WTC11 (cell line): ENCODE measurements around the gene CHSY3. TPM values are rescaled to one million over a fixed set of nuclear protein-coding genes. Genes with fewer than 3 reads are reported as not detected.

Experiments
- ATAC-seq: fragments of 200-7000 bp; cut with Tn5 transposase; 2 replicates; pipeline ENCODE4 v1.10.0; 2021; ENCODE audit warnings: mild to moderate bottlenecking, moderate library complexity
- CTCF ChIA-PET: fragments of 300-600 bp; sonication (Branson Sonifier 250); formaldehyde crosslinking; loops from one replicate; lab custom pipeline; 2021; ENCODE audit warnings: antibody characterized with exemption; lab: Charles Lee
- POLR2A ChIA-PET: fragments of 350-600 bp; sonication (Branson Sonifier 250); formaldehyde crosslinking; loops from one replicate; lab custom pipeline; 2021; ENCODE audit warnings: antibody characterized with exemption; lab: Charles Lee
- DNase-seq: peaks from one replicate; pipeline ENCODE4 v3.0.0; 2021; ENCODE audit warnings: low spot score
- H3K27ac Mint-ChIP-seq: 2 replicates; pipeline ENCODE4 v1.8.0; 2021; ENCODE audit warnings: mixed read lengths
- H3K27me3 Mint-ChIP-seq: 2 replicates; pipeline ENCODE4 v1.8.0; 2021; ENCODE audit warnings: low read depth, mild to moderate bottlenecking, moderate library complexity, mixed read lengths
- H3K36me3 Mint-ChIP-seq: 2 replicates; pipeline ENCODE4 v1.8.0; 2021; ENCODE audit warnings: mixed read lengths
- H3K4me1 Mint-ChIP-seq: 2 replicates; pipeline ENCODE4 v1.8.0; 2022; ENCODE audit warnings: mixed read lengths
- H3K4me3 Mint-ChIP-seq: 2 replicates; pipeline ENCODE4 v1.8.0; 2021; ENCODE audit warnings: mild to moderate bottlenecking, moderate library complexity, mixed read lengths
- H3K9me3 Mint-ChIP-seq: 2 replicates; pipeline ENCODE4 v1.8.0; 2021; ENCODE audit warnings: mixed read lengths
- EMX1 ChIP-seq: fragments of 250-450 bp; sonication (Bioruptor Pico); IDR thresholded peaks from 2 replicates; pipeline ENCODE4 v1.8.0; 2021; ENCODE audit warnings: mild to moderate bottlenecking
- GRHL2 ChIP-seq: fragments of 250-450 bp; sonication (Bioruptor Pico); IDR thresholded peaks from 2 replicates; pipeline ENCODE4 v1.8.0; 2022; ENCODE audit warnings: mild to moderate bottlenecking, moderate library complexity; ENCODE audit not compliant: insufficient replicate concordance, severe bottlenecking
- KAT7 ChIP-seq: sonication (generic); formaldehyde crosslinking; IDR thresholded peaks from 2 replicates; pipeline ENCODE4 v1.8.1; 2023; ENCODE audit warnings: missing genetic modification reagents, mild to moderate bottlenecking, borderline replicate concordance
- NR2C2 ChIP-seq: sonication (generic); formaldehyde crosslinking; IDR thresholded peaks from 2 replicates; pipeline ENCODE4 v1.8.0; 2022; ENCODE audit warnings: mild to moderate bottlenecking, missing genetic modification reagents
- SP1 ChIP-seq: sonication (generic); formaldehyde crosslinking; conservative IDR thresholded peaks from 2 replicates; pipeline ENCODE4 v1.8.1; 2022; ENCODE audit warnings: missing genetic modification reagents
- total RNA-seq: library from RNA; stranded (reverse); gene quantifications from 3 replicates; pipeline ENCODE4 v1.2.3, GENCODE V29; 2021
- TF ChIP-seq, protein P1 (sequence below): fragments of 200-600 bp; IDR thresholded peaks from 2 replicates; pipeline ENCODE4 v1.8.0; 2022; ENCODE audit warnings: antibody characterized with exemption
- TF ChIP-seq, protein P2 (sequence below): sonication (generic); formaldehyde crosslinking; IDR thresholded peaks from 2 replicates; pipeline ENCODE4 v1.8.0; 2022; ENCODE audit warnings: mild to moderate bottlenecking, missing genetic modification reagents
- TF ChIP-seq, protein P3 (sequence below): fragments of 250-450 bp; sonication (Bioruptor Pico); IDR thresholded peaks from 2 replicates; pipeline ENCODE4 v2.1.2; 2022; ENCODE audit warnings: mild to moderate bottlenecking, moderate library complexity
- TF ChIP-seq, protein P4 (sequence below): sonication (generic); formaldehyde crosslinking; IDR thresholded peaks from 2 replicates; pipeline ENCODE4 v1.8.1; 2023; ENCODE audit warnings: mild to moderate bottlenecking, missing genetic modification reagents
- TF ChIP-seq, protein P5 (sequence below): fragments of 250-450 bp; sonication (Bioruptor Pico); IDR thresholded peaks from 2 replicates; pipeline ENCODE4 v1.9.0; 2021; ENCODE audit warnings: mild to moderate bottlenecking, borderline replicate concordance
- TF ChIP-seq, protein P6 (sequence below): sonication (generic); formaldehyde crosslinking; IDR thresholded peaks from 2 replicates; pipeline ENCODE4 v1.8.1; 2022; ENCODE audit warnings: low read depth, mild to moderate bottlenecking, moderate library complexity, missing genetic modification reagents, borderline replicate concordance

The CHSY3 gene
- total RNA-seq, 1 experiment from 2014 or later, result 0.98 TPM

DNA sequence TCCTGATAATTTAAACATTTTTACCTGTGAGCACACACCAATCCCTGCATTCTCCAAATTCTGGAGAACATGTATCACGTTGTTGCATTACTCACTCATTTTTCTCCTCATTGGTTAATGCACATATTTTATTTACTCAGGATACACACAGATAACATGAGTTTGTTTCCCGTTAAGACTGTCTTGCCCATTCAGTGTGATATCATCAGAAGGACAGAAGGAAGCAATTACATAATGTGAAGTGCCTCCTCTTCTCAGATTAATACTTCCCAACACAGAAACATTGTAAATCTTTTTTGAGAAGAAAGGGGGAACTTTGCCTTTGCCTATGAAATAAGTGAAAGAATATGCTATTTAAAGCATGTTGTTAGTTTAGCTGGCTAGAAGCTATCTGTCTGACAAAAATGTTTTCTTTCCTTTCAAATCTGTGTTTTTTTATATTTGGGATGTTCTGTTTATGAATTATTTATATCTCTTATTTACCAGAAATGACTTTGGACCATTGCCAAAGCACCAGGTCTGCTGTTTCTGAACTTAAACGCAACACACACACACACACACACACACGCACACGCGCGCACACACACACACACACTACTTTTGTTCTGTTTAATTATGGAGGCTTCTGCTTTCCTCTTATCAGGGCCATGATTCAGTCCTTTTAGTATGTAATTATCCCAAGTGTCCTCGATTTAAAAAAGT, 186.5 kb downstream of the CHSY3 start (continued):
- TF ChIP-seq, protein P1, sequence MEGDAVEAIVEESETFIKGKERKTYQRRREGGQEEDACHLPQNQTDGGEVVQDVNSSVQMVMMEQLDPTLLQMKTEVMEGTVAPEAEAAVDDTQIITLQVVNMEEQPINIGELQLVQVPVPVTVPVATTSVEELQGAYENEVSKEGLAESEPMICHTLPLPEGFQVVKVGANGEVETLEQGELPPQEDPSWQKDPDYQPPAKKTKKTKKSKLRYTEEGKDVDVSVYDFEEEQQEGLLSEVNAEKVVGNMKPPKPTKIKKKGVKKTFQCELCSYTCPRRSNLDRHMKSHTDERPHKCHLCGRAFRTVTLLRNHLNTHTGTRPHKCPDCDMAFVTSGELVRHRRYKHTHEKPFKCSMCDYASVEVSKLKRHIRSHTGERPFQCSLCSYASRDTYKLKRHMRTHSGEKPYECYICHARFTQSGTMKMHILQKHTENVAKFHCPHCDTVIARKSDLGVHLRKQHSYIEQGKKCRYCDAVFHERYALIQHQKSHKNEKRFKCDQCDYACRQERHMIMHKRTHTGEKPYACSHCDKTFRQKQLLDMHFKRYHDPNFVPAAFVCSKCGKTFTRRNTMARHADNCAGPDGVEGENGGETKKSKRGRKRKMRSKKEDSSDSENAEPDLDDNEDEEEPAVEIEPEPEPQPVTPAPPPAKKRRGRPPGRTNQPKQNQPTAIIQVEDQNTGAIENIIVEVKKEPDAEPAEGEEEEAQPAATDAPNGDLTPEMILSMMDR, result no peak
- no peak for TF ChIP-seq KAT7 (CRISPR knock-in tag)
- TF ChIP-seq, protein P2, sequence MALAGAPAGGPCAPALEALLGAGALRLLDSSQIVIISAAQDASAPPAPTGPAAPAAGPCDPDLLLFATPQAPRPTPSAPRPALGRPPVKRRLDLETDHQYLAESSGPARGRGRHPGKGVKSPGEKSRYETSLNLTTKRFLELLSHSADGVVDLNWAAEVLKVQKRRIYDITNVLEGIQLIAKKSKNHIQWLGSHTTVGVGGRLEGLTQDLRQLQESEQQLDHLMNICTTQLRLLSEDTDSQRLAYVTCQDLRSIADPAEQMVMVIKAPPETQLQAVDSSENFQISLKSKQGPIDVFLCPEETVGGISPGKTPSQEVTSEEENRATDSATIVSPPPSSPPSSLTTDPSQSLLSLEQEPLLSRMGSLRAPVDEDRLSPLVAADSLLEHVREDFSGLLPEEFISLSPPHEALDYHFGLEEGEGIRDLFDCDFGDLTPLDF (CRISPR knock-in tag), result no peak
- no peak for TF ChIP-seq NR2C2 (CRISPR knock-in tag)
- no peak for TF ChIP-seq EMX1 (CRISPR knock-in tag)
- TF ChIP-seq, protein P3, sequence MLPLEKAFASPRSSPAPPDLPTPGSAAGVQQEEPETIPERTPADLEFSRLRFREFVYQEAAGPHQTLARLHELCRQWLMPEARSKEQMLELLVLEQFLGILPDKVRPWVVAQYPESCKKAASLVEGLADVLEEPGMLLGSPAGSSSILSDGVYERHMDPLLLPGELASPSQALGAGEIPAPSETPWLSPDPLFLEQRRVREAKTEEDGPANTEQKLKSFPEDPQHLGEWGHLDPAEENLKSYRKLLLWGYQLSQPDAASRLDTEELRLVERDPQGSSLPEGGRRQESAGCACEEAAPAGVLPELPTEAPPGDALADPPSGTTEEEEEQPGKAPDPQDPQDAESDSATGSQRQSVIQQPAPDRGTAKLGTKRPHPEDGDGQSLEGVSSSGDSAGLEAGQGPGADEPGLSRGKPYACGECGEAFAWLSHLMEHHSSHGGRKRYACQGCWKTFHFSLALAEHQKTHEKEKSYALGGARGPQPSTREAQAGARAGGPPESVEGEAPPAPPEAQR, result no peak
- TF ChIP-seq SP1 (CRISPR knock-in tag), result no peak

DNA sequence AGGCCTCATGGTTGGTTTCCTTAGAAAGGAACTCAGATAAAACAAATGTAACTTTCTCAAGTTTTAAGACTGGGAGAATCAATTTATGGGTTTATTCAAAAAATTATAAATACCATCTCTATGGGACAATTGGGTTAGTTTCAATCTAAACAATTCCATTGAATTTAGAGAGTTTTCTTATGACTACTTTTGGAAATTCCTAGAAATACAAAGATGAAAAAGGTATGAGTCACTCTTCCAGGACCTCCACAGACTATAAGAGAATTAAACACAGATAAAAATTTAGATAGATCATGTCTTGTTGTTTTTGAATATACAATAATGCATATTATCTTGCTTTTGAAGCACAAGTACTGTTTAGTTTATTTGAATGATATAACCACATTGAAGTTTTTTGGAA, 188.7 kb downstream of the CHSY3 start:
- Mint-ChIP-seq H3K4me1 (peaks cover 13% of the 10 kb centered on the region), H3K9me3 (peaks cover 9% of the 10 kb centered on the region), H3K4me3 (no peak overlapping the region), H3K27me3 (no peaks in the 10 kb centered on the region), H3K36me3 (0 out of 2 replicates have a peak, but pooled peaks cover 3% of the 10 kb centered on the region), H3K27ac (no peak overlapping the region)
- ChIA-PET POLR2A (no interaction called here), CTCF (no interaction called here)
- DNase-seq (no peak), ATAC-seq (no peak)
- TF ChIP-seq, protein P4, sequence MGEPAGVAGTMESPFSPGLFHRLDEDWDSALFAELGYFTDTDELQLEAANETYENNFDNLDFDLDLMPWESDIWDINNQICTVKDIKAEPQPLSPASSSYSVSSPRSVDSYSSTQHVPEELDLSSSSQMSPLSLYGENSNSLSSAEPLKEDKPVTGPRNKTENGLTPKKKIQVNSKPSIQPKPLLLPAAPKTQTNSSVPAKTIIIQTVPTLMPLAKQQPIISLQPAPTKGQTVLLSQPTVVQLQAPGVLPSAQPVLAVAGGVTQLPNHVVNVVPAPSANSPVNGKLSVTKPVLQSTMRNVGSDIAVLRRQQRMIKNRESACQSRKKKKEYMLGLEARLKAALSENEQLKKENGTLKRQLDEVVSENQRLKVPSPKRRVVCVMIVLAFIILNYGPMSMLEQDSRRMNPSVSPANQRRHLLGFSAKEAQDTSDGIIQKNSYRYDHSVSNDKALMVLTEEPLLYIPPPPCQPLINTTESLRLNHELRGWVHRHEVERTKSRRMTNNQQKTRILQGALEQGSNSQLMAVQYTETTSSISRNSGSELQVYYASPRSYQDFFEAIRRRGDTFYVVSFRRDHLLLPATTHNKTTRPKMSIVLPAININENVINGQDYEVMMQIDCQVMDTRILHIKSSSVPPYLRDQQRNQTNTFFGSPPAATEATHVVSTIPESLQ (CRISPR knock-in tag), result no peak
- TF ChIP-seq KAT7 (CRISPR knock-in tag), result no peak
- TF ChIP-seq GRHL2 (CRISPR knock-in tag), result no peak
- TF ChIP-seq, protein P5, sequence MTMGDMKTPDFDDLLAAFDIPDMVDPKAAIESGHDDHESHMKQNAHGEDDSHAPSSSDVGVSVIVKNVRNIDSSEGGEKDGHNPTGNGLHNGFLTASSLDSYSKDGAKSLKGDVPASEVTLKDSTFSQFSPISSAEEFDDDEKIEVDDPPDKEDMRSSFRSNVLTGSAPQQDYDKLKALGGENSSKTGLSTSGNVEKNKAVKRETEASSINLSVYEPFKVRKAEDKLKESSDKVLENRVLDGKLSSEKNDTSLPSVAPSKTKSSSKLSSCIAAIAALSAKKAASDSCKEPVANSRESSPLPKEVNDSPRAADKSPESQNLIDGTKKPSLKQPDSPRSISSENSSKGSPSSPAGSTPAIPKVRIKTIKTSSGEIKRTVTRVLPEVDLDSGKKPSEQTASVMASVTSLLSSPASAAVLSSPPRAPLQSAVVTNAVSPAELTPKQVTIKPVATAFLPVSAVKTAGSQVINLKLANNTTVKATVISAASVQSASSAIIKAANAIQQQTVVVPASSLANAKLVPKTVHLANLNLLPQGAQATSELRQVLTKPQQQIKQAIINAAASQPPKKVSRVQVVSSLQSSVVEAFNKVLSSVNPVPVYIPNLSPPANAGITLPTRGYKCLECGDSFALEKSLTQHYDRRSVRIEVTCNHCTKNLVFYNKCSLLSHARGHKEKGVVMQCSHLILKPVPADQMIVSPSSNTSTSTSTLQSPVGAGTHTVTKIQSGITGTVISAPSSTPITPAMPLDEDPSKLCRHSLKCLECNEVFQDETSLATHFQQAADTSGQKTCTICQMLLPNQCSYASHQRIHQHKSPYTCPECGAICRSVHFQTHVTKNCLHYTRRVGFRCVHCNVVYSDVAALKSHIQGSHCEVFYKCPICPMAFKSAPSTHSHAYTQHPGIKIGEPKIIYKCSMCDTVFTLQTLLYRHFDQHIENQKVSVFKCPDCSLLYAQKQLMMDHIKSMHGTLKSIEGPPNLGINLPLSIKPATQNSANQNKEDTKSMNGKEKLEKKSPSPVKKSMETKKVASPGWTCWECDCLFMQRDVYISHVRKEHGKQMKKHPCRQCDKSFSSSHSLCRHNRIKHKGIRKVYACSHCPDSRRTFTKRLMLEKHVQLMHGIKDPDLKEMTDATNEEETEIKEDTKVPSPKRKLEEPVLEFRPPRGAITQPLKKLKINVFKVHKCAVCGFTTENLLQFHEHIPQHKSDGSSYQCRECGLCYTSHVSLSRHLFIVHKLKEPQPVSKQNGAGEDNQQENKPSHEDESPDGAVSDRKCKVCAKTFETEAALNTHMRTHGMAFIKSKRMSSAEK (CRISPR knock-in tag), result no peak
- TF ChIP-seq, protein P6, sequence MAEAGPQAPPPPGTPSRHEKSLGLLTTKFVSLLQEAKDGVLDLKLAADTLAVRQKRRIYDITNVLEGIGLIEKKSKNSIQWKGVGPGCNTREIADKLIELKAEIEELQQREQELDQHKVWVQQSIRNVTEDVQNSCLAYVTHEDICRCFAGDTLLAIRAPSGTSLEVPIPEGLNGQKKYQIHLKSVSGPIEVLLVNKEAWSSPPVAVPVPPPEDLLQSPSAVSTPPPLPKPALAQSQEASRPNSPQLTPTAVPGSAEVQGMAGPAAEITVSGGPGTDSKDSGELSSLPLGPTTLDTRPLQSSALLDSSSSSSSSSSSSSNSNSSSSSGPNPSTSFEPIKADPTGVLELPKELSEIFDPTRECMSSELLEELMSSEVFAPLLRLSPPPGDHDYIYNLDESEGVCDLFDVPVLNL (CRISPR knock-in tag), result no peak
